Ascending aorta (tissue), 2 donors: ENCODE measurements around the gene LRRC14B. TPM values are rescaled to one million over a fixed set of nuclear protein-coding genes. Genes with fewer than 3 reads are reported as not detected.

Experiments used
- DNase-seq, 2 donors: peaks; one replicate each; pipeline ENCODE4 v3.0.0-alpha.2; 2019; ENCODE audit warnings: low spot score in 2 of 2
- H3K27ac ChIP-seq, 2 donors: fragments of 200-600 bp; sonication (generic); one replicate each; pipeline ENCODE4 v1.5.1; 2016 to 2017; ENCODE audit warnings: mild to moderate bottlenecking in 1 of 2
- H3K27me3 ChIP-seq: fragments of 200-600 bp; sonication (generic); one replicate; pipeline ENCODE4 v1.5.1; 2017
- H3K36me3 ChIP-seq, 2 donors: fragments of 200-600 bp; sonication (generic); one replicate each; pipeline ENCODE4 v1.5.1; 2016
- H3K4me1 ChIP-seq, 2 donors: fragments of 200-600 bp; sonication (generic); one replicate each; pipeline ENCODE4 v1.5.1; 2016 to 2017; ENCODE audit warnings: mild to moderate bottlenecking in 1 of 2
- H3K4me3 ChIP-seq, 2 donors: fragments of 200-600 bp; sonication (generic); one replicate each; pipeline ENCODE4 v1.5.1; 2016 to 2017; ENCODE audit warnings: mild to moderate bottlenecking in 1 of 2
- H3K9me3 ChIP-seq, 2 donors: fragments of 200-600 bp; sonication (generic); one replicate each; pipeline ENCODE4 v1.5.1; 2016
- intact Hi-C: fragments of 100-400 bp; cut with DNase I; formaldehyde crosslinking; loops from one replicate; pipeline ENCODE4 v1.15.1; 2023
- total RNA-seq: library from RNA; depleted of rRNA; stranded (reverse); fragments of >200 nt; gene quantifications from one replicate; pipeline ENCODE4 v1.1.0, GENCODE V29; 2016
- TF ChIP-seq, protein P1 (sequence below), 3 experiments: fragments of 200-600 bp in 2 of 3; fragments of 450-650 bp in 1 of 3; sonication (generic) in 2 of 3; IDR thresholded peaks; one replicate each; pipeline ENCODE4 v1.5.1; 2016 to 2019; ENCODE audit warnings: antibody characterized with exemption in 3 of 3, mild to moderate bottlenecking in 1 of 3, moderate library complexity in 1 of 3

The LRRC14B gene
- total RNA-seq, 1 donor from 2014 or later = not detected

DNA sequence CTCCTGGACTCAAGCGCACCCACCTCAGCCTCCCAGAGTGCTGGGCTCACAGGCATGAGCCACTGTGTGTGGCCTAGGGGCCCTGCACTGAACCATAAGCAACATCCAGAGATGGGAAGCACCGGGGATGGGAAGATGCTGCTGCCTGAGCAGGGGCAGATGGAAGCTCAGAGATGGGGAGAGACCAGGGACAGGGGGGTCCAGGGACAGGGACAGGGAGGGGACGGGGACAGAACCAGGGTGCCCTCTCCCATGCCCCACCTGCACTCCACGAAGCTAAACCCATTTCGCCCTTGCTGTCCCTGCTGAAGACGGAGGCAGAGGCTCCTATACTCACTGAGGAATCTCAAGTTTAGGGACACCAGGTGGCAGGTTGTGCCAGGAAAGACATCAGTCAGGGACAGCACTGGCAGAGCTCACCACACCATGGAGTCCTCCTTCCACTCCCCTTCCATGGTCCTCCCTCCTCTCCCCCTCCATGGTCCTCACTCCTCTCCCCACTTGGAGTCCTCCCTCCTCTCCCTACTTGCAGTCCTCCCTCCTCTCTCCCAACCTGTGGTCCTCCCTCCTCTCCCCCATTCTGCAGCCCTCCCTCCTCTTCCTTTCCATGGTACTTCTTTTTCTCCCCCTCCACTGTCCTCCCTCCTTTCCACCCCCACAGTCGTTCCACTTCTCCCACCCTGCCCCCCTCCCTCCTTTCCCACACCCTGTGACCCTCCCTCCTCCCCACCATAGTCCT, 45.5 kb upstream of the LRRC14B start:
- no peaks in the 10 kb centered on the region for H3K4me1 ChIP-seq
- peaks cover 7 to 8% of the 10 kb centered on the region in 2 donors for H3K9me3 ChIP-seq
- no peaks in the 10 kb centered on the region for H3K27me3 ChIP-seq
- H3K36me3 ChIP-seq = no peaks in the 10 kb centered on the region
- TF ChIP-seq, protein P1, sequence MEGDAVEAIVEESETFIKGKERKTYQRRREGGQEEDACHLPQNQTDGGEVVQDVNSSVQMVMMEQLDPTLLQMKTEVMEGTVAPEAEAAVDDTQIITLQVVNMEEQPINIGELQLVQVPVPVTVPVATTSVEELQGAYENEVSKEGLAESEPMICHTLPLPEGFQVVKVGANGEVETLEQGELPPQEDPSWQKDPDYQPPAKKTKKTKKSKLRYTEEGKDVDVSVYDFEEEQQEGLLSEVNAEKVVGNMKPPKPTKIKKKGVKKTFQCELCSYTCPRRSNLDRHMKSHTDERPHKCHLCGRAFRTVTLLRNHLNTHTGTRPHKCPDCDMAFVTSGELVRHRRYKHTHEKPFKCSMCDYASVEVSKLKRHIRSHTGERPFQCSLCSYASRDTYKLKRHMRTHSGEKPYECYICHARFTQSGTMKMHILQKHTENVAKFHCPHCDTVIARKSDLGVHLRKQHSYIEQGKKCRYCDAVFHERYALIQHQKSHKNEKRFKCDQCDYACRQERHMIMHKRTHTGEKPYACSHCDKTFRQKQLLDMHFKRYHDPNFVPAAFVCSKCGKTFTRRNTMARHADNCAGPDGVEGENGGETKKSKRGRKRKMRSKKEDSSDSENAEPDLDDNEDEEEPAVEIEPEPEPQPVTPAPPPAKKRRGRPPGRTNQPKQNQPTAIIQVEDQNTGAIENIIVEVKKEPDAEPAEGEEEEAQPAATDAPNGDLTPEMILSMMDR (IDR thresholded peaks at IDR 0.05) = no peak
- H3K4me3 ChIP-seq = no peak overlapping the region
- no peak for DNase-seq
- intact Hi-C loops = no loop called here
- no peak overlapping the region for H3K27ac ChIP-seq

- no peak for DNase-seq
- intact Hi-C loops = no loop called here
- TF ChIP-seq, protein P1 (IDR thresholded peaks at IDR 0.05) = no peak
- Histone ChIP-seq H3K9me3 (peaks cover 7 to 8% of the 10 kb centered on the region in 2 donors), H3K27me3 (no peaks in the 10 kb centered on the region), H3K4me1 (no peaks in the 10 kb centered on the region), H3K36me3 (no peaks in the 10 kb centered on the region), H3K27ac (no peak overlapping the region), H3K4me3 (no peak overlapping the region)
Observed at GRCh38 chr5:147751-148150, 43.5 kb upstream of the LRRC14B start.

DNA sequence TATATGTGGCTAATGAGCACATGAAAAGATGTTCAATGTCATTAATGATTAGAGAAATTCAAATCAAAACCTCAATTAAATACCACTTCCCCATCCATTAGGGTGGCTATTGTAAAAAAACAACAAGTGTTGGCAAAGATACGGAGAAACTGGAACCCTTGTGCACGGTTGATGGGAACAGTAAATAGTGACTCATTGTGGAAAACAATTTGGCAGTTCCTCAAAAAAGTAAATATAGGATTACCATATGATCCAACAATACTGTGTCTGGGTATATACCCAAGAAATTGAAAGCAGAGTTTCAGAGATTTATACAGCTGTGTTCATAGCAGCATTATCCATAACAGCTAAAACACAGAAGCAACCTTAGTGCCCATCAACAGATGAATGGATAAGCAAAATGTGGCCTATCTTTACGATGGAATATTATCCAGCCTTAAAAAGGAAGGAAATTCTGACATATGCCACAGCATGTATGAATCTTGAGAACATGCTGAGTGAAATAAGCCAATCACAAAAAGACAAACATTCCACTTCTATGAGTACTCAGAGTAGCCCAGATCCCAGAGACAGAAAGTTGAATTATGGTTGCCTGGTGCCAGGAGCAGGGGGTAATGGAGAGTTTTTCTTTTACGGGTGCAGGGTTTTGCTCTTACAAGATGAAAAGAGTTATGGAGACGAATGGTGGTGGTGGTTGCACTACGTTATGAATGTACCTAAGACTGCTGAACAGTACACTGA, 41.4 kb upstream of the LRRC14B start:
- Histone ChIP-seq H3K4me3 (no peak overlapping the region), H3K4me1 (no peaks in the 10 kb centered on the region), H3K27me3 (no peaks in the 10 kb centered on the region), H3K27ac (no peak overlapping the region), H3K36me3 (no peaks in the 10 kb centered on the region), H3K9me3 (peaks cover 7 to 8% of the 10 kb centered on the region in 2 donors)
- TF ChIP-seq, protein P1 (IDR thresholded peaks at IDR 0.05) = no peak
- intact Hi-C loops = no loop called here
- DNase-seq = no peak

GRCh38 chr5:150746-151145, 40.5 kb upstream of the LRRC14B start:
- Histone ChIP-seq H3K27ac (no peak overlapping the region), H3K9me3 (peaks cover 7 to 8% of the 10 kb centered on the region in 2 donors), H3K36me3 (no peaks in the 10 kb centered on the region), H3K4me3 (no peak overlapping the region), H3K27me3 (no peaks in the 10 kb centered on the region), H3K4me1 (no peaks in the 10 kb centered on the region)
- TF ChIP-seq, protein P1 (IDR thresholded peaks at IDR 0.05) = no peak
- intact Hi-C loops = no loop called here
- DNase-seq = no peak

GRCh38 chr5:152077-152476, 39.2 kb upstream of the LRRC14B start:
- H3K36me3 ChIP-seq = no peaks in the 10 kb centered on the region
- TF ChIP-seq, protein P1 (IDR thresholded peaks at IDR 0.05) = no peak
- intact Hi-C loops = no loop called here
- H3K9me3 ChIP-seq = peaks cover 3 to 8% of the 10 kb centered on the region in 2 donors
- H3K4me1 ChIP-seq = no peaks in the 10 kb centered on the region
- H3K27me3 ChIP-seq = no peaks in the 10 kb centered on the region
- no peak overlapping the region for H3K4me3 ChIP-seq
- H3K27ac ChIP-seq = no peak overlapping the region
- DNase-seq = no peak
